GM12872 (cell line): ENCODE results near the gene FADS1.
A peak's percentile ranks its signal among the peaks of the same experiment; 100 is the strongest.

Experiments
- CTCF ChIP-seq: IDR thresholded peaks from 3 replicates; pipeline ENCODE4 v1.5.1; 2011; ENCODE audit warnings: low read depth, mild to moderate bottlenecking, low read length, moderate library complexity; ENCODE audit not compliant: insufficient read depth

Gene FADS1

DNA sequence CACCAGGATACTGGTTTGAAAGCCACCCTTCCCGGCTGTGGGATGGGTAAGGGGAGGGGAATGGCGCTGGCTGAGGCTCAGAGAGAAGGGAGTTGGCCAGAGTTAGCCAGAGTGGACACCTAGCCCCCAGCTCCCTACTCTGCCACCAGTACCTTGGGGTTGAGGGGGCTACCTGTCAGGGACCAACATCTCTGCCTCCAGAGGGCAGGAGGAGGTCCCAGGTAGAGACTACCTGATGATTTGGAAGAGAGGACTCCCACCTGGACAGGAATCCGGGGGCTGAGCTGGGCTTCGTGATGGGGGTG, 60.7 kb downstream of the FADS1 start:
- no peak for TF ChIP-seq CTCF

DNA sequence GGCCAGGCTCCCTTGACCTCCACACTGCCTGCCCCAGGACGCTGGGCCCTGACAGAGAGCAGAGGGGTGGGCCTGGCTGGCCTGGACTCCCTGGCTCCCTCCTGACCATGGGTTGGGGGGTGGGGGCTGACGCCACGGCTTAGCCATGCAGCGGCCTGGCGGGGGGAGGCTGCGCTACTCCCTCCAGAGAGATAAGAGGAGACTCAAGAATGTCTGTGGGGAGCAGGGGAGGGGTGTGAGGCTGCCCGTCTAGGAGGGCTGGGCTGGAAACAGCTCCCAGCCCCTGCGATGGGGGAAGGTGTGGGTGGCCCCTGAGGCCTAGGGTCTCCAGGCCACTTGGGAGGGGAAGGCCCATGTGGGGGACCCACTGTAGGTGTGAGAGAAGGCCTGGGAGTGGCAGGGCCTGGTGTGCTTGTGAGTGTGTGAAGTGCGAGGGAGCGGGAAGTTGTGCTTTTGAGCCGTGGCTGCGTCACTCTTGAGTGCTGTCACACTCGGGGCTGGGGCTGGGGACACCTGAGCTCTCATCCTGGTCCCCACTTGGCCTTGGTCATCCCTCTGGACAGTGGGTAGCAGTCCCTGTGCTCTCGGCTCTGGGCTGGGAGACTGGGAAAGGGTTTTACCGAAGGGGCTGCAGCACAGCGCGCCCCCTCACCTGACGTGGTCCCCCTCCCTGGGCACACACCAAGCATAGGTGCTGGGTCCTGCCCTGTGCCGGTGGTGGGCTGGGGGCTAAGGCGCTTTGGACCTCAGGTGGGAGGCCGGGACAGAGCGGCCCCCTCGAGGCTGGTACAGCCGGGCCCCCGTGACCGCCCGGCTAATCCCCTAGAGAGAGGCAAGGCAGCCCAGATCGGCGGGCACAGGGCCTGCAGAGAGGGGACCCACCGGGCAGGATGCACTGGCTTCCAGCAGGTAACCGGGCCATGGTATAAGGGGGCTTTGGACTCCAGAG, 62.0 kb downstream of the FADS1 start:
- TF ChIP-seq CTCF = no peak

- no peak for TF ChIP-seq CTCF
These were observed 63.1 kb downstream of the FADS1 start for GRCh38 chr11:61753672-61754071.

DNA sequence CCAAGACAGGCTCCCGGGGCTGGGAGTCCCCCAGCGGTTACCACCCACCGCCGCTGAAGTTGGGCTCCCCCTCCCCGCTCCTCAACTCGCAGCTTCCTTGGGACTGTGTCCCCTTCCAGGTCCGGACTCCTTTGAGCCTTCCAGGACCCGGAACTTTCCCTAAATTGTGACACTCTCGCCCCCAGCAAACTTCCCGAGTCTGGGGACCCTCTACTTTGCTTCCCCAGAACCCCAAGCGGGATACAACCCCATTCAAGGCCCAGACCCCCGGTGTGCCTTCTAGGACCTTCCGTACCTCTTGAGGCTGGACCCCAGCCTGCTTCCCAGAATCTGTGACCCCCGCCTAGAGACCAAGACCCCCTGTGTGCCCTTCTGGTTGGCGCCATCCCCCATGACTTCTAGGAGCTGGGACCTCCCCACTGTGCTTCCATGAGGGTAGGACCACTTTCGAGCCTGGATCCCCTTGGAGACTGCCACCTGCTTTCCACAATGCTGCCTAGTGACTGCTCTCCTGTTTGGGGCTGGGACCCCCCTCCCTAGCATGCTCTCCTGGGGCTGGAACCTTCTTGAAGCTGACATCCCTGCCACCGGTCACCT, 63.8 kb downstream of the FADS1 start:
- TF ChIP-seq CTCF = no peak

GRCh38 chr11:61752117-61752924, 64.5 kb downstream of the FADS1 start, which contains the start of gene MYRF:
Gene MYRF, plus strand, starts transcription at chr11:61752636. Its CDS starts 109 bp downstream, at chr11:61752745.
- TF ChIP-seq CTCF = peak; percentile 60; the same call in 1 of the 3 replicates

GRCh38 chr11:61751384-61751783, 65.4 kb downstream of the FADS1 start:
- TF ChIP-seq CTCF = no peak
